HG03095 (cell line): ENCODE data around the gene UNC5A.

ENCODE experiments used
- ATAC-seq: cut with Tn5 transposase; IDR thresholded peaks from one replicate; pipeline ENCODE4 v1.9.1; 2021; ENCODE audit warnings: moderate library complexity; ENCODE audit not compliant: unreplicated experiment

UNC5A gene

GRCh38 chr5:176877793-176878331 is 67.5 kb downstream of the UNC5A start:
- no peak for ATAC-seq

DNA sequence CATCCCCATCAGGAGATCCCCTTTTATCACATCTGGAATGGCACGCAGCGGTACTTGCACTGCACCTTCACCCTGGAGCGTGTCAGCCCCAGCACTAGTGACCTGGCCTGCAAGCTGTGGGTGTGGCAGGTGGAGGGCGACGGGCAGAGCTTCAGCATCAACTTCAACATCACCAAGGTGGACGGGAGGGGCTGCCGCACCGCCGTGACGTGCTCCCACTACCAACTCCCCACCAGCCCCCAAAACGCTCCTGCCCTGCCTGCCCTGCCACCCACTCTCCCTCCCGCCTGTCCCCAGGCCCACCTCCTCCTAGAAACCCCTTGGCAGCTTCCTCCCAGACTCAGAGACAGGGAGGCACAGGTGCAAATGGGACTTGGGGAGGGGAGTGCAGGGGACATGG is 68.1 kb downstream of the UNC5A start:
- no peak for ATAC-seq

DNA sequence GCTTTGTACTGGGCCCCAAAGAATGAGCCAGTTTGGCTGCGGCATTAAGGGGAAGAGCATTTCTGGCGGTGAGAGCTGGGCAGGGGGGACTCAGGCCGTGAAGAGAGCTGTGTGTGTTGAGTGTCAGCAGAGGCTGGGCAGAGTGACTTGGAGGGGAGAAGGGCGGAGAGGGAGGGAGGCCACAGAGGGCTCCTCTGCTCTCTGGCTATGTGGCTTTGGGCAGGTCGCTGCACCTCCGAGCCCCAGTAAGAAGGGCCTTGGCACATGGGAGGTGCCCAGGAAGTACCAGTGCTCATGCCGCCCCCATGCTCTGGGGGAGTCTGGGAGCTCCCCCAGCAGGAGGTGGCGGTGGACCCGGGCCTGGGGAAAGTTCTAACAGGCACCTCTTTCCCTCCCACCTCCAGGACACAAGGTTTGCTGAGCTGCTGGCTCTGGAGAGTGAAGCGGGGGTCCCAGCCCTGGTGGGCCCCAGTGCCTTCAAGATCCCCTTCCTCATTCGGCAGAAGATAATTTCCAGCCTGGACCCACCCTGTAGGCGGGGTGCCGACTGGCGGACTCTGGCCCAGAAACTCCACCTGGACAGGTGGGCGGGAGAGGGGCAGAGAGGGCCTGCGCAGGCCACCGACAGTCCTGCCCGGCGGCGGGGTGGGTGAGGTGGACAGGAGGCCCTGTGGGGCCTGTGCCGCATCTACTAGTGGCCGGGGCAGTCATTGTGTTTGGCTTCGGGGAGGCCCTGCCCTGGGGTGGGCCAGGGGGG is 68.7 kb downstream of the UNC5A start:
- no peak for ATAC-seq

GRCh38 chr5:176879663-176880361 is 69.5 kb downstream of the UNC5A start:
- no peak for ATAC-seq

DNA sequence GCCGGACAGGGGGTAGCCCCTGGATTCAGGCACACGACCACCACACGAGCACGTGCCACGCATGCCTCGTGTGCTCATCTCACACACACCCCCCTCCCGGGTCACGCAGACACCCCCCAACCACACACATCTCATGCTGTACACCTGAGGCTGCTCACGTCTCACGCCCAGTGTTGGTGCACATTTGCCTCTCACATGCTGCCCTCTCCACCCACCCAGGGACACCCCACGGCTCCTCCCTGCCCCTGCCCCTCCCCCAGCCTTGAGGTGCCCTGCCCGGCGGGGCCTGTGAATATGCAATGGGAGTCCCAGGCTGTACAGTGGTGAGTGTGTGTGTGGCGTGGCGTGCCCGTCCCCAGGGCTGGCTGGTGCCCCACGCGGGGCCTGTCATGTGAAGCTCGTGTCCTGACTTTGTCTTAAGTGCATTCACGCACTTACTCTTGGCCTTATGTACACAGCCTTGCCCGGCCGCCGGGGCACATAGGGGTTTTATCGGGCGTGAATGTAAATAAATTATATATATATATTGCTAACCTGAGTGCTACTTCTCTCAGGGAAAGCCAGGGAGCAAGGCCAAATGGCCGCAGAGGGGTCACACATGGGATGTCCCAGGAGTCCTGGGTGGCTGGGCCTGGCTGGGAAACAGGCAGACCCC is 70.1 kb downstream of the UNC5A start:
- ATAC-seq: no peak

GRCh38 chr5:176881021-176881749 is 70.8 kb downstream of the UNC5A start:
- no peak for ATAC-seq

- ATAC-seq: no peak
These were observed 71.6 kb downstream of the UNC5A start for GRCh38 chr5:176881816-176882566.

DNA sequence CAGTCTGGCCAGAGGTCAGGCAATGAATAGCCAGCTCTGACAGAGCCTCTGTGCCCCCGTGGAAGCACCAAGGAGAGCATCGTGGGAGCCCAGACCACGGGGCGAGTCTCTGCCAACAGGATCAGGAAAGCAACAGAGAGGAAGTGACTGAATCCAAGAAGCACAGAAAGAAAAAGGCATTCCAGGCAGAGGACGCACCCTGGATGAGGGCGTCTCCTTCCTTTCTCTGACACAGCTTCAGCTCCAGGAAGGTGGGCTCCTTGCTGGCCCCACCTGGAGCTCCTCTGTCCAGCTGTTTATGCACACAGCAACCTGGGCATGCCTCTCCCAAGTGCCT is 72.2 kb downstream of the UNC5A start:
- ATAC-seq: no peak

GRCh38 chr5:176883700-176884570 is 73.6 kb downstream of the UNC5A start:
- ATAC-seq: no peak

DNA sequence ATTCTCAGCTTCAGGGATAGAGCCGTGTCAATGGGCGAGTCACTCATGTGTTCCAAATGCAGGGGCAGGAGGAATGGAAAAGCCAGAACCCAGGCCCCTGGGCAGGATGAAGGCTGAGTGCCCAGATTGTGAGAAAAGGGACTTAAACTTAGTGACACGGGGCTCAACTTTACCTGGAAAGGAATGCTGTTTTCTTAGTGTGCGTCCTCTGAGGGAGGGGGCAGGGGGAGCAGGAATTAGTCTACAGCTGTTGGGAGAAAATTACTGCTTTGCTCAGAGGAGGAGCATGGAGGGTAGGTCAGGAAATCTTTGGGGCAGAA is 74.2 kb downstream of the UNC5A start:
- no peak for ATAC-seq

- no peak for ATAC-seq
These were observed 76.2 kb downstream of the UNC5A start for GRCh38 chr5:176886336-176887251.

- ATAC-seq: no peak
These were observed 77.0 kb downstream of the UNC5A start for GRCh38 chr5:176887252-176887849.

DNA sequence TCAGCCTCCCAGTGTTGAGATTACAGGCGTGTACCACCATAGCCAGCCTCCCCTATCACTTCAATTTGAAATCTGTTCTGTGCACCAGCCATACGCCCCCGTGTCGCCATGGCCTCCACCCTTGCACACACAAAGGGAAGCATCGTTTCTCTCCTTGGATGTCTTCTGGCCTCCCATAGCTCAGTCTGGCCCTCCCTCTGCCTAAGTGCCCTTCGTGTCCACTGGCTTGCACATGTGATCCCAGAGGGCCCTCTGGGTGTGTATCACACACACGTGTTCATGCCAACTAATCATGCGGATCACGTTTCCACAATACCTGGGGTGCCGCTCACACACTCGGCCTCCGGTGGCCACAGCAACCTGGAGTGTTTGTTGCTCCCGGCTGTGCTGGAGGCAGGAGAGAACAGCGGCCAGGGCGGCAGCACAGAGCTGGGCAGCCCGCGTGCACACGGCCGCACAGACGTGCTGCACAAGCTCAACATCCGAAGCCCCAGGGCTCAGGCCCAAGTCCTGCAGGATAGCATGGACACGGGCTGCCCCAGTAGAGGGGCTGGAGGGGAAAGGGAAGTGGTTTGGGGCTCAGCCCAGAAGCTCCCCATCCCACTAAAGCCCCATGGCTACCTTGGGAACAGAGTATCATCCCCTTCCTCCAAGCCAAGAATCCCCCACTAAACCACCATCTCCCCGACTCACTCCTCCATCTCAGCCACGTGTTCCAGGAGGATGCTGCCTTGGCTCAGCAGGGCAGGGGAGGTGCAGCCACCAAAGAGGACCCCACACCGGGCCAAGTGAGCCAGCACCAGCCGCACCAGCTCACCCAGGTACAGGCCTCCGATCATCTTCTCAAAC is 77.9 kb downstream of the UNC5A start:
- ATAC-seq: no peak

- no peak for ATAC-seq
These were observed 78.5 kb downstream of the UNC5A start for GRCh38 chr5:176888865-176889165.

DNA sequence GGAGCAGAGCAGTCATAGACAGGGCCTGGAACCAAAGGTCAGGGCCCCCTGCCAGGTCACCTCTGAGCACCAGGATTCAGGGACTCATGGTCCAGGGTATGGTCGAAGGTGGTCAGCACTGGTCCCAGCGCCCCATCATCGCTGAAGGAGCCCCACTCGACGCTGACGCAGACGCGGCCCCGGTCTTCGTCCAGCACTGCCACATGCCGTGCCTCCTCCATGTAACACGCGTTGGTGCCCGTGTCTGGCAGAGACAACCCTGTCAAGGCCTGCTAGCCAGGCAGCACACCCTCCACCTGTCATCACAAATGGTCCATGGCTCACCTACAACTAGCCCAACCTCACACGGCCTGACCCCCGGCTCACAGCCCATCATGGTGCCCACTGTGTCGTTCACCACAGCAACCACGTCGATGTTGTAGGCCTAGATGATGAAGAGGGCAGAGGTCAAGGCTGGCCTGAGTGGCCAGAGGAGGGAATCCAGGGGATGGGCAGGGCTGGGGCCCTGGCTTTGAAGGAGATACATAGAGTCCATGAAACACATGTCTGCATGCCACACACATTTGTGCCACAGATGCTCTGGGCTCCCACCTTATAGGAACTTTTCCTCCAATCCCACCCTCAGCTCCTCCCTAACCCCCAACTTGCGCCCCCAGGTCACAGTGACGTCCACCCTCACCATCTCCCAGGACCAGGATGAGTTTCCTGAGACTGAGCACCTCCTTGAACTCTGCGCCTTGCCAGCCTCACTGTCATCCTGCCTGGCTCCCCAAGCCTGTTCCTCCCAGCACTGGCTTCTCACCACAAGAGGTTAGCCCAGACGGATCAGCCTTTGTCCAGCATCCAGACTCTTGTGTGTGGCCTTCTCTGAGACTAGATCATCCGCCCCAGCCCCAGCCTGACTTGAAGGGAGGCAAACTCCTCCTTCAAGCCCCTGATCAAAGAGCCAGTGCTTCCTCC is 79.2 kb downstream of the UNC5A start:
- ATAC-seq: no peak
